Suppressor macrophage treated with lipopolysaccharide for 4 hours (primary cell): ENCODE data around the gene LGALSL.
"Not testable (repeated sequence)": the region's sequence is repeated elsewhere in the genome, so short reads cannot be mapped to it uniquely, and the experiment has no call there.

Experiments used
- DNase-seq: peaks from one replicate; pipeline ENCODE4 v3.0.0-alpha.2; 2020

LGALSL gene

GRCh38 chr2:64442801-64443429 is 11.0 kb upstream of the LGALSL start:
- DNase-seq: no peak

- DNase-seq: not testable (repeated sequence)
These were observed 8.0 kb upstream of the LGALSL start for GRCh38 chr2:64445970-64446369.

GRCh38 chr2:64447317-64448040 is 6.5 kb upstream of the LGALSL start:
- no peak for DNase-seq

- DNase-seq: no peak
These were observed 5.9 kb upstream of the LGALSL start for GRCh38 chr2:64448041-64448426.

- DNase-seq: no peak
These were observed 2.9 kb upstream of the LGALSL start for GRCh38 chr2:64451051-64451450.

- DNase-seq: no peak
These were observed 697 bp downstream of the LGALSL start for GRCh38 chr2:64454386-64455332.

- no peak for DNase-seq
These were observed 1.6 kb downstream of the LGALSL start for GRCh38 chr2:64455545-64455944.

GRCh38 chr2:64456293-64456692 is 2.3 kb downstream of the LGALSL start:
- no peak for DNase-seq

GRCh38 chr2:64457524-64457923 is 3.6 kb downstream of the LGALSL start:
- DNase-seq: no peak

- no peak for DNase-seq
These were observed 5.6 kb downstream of the LGALSL start for GRCh38 chr2:64459575-64459974.

- no peak for DNase-seq
These were observed 6.4 kb downstream of the LGALSL start for GRCh38 chr2:64460330-64460729.

- no peak for DNase-seq
These were observed 7.5 kb downstream of the LGALSL start for GRCh38 chr2:64461271-64462058.

- DNase-seq: no peak
These were observed 8.2 kb downstream of the LGALSL start for GRCh38 chr2:64462171-64462570.

GRCh38 chr2:64462940-64463700 is 9.2 kb downstream of the LGALSL start:
- DNase-seq: no peak

- DNase-seq: no peak
These were observed 9.8 kb downstream of the LGALSL start for GRCh38 chr2:64463781-64464180.

GRCh38 chr2:64466478-64467085 is 12.6 kb downstream of the LGALSL start:
- DNase-seq: peak; percentile 35

GRCh38 chr2:64467096-64467843 is 13.3 kb downstream of the LGALSL start:
- DNase-seq: peak; percentile 64

- no peak for DNase-seq
These were observed 15.3 kb downstream of the LGALSL start for GRCh38 chr2:64469261-64469660.

GRCh38 chr2:64470071-64470470 is 16.1 kb downstream of the LGALSL start:
- DNase-seq: no peak

- DNase-seq: no peak
These were observed 16.9 kb downstream of the LGALSL start for GRCh38 chr2:64470766-64471295.
